Activated T-helper 1 cell treated with Interleukin-2 at 50 U/mL for 16 hours (primary cell): ENCODE data around the gene NKX1-1.

Experiments
- DNase-seq: peaks from one replicate; pipeline ENCODE4 v3.0.0-alpha.2; 2020; ENCODE audit warnings: low read depth

Gene NKX1-1

GRCh38 chr4:1359976-1360375, 46.3 kb downstream of the NKX1-1 start:
- no peak for DNase-seq

- no peak for DNase-seq
Observed at GRCh38 chr4:1359144-1359501, 47.1 kb downstream of the NKX1-1 start.

GRCh38 chr4:1358421-1359143, 47.7 kb downstream of the NKX1-1 start:
- DNase-seq, result no peak

GRCh38 chr4:1357356-1358248, 48.6 kb downstream of the NKX1-1 start:
- DNase-seq, result no peak

- no peak for DNase-seq
Observed at GRCh38 chr4:1356181-1356998, 49.9 kb downstream of the NKX1-1 start.

- DNase-seq, result no peak
Observed at GRCh38 chr4:1355378-1355777, 50.9 kb downstream of the NKX1-1 start.

- DNase-seq, result no peak
Observed at GRCh38 chr4:1354983-1355275, 51.3 kb downstream of the NKX1-1 start.

GRCh38 chr4:1354136-1354982, 51.9 kb downstream of the NKX1-1 start:
- DNase-seq, result no peak

GRCh38 chr4:1353186-1354055, 52.8 kb downstream of the NKX1-1 start:
- DNase-seq, result no peak
